ENCODE data around the gene CALM1. TPM values are rescaled to one million over a fixed set of nuclear protein-coding genes. Genes with fewer than 3 reads are reported as not detected.

The CALM1 gene
- total RNA-seq, 2 donors from 2014 or later = 594 to 651 TPM

- H3K27me3 Mint-ChIP-seq = no peaks in the 10 kb centered on the region
- H3K4me1 Mint-ChIP-seq = no peaks in the 10 kb centered on the region
- no peak overlapping the region for H3K4me3 Mint-ChIP-seq
- ATAC-seq (replicated peaks) = no peak
- H3K27ac Mint-ChIP-seq = no peak overlapping the region
- H3K9me3 Mint-ChIP-seq = no peaks in the 10 kb centered on the region
- H3K36me3 Mint-ChIP-seq (ENCODE audit: low read depth) = peaks cover 13% of the 10 kb centered on the region
Observed at GRCh38 chr14:90412058-90412457, 15.2 kb downstream of the CALM1 start.

DNA sequence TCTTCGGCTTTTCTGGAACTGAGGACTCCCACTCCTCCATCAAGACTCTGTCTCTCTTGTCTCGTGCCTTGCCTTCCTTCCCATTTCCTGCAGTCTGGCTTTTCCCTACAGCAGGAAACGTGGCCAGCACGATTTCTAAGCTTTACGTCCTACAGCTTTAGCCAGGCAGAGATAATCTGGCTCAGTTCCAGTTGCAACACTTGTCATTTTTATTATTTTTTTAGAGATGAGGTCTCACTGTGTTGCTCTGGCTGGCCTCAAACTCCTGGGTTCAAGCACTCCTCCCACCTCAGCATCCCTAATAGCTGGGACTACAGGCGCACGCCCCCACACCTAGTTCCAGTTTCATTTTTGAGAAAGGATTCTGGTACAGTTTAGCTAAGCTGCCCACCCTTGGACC is 19.9 kb downstream of the CALM1 start:
- ATAC-seq (replicated peaks) = no peak
- no peak overlapping the region for H3K4me3 Mint-ChIP-seq
- no peaks in the 10 kb centered on the region for H3K9me3 Mint-ChIP-seq
- H3K4me1 Mint-ChIP-seq = no peaks in the 10 kb centered on the region
- no peak overlapping the region for H3K27ac Mint-ChIP-seq
- no peaks in the 10 kb centered on the region for H3K27me3 Mint-ChIP-seq
- H3K36me3 Mint-ChIP-seq (ENCODE audit: low read depth) = no peaks in the 10 kb centered on the region

GRCh38 chr14:90418053-90418452 is 21.2 kb downstream of the CALM1 start:
- no peaks in the 10 kb centered on the region for H3K9me3 Mint-ChIP-seq
- no peak for ATAC-seq (replicated peaks)
- H3K27me3 Mint-ChIP-seq = no peaks in the 10 kb centered on the region
- no peaks in the 10 kb centered on the region for H3K4me1 Mint-ChIP-seq
- no peak overlapping the region for H3K27ac Mint-ChIP-seq
- H3K36me3 Mint-ChIP-seq (ENCODE audit: low read depth) = no peaks in the 10 kb centered on the region
- no peak overlapping the region for H3K4me3 Mint-ChIP-seq

DNA sequence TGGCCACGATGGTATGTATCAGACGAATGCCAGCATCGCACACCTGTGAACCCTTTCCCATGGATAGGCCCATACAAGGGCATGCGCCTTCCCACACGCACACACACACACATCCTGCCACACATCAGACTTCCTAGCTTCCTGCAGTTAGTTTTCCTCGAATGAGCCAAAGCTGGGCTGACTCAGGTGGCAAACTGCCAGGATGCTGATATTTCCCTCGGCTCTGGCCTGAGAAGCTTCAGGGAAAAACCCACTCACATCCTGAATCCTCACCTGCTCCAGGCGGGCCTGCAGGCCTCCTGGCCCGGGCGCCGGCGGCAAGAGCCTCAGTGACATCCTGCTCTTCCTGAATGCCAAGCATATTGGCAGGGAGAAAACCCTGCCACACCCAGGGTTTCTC is 22.4 kb downstream of the CALM1 start:
- no peak overlapping the region for H3K27ac Mint-ChIP-seq
- H3K4me1 Mint-ChIP-seq = no peaks in the 10 kb centered on the region
- no peaks in the 10 kb centered on the region for H3K36me3 Mint-ChIP-seq (ENCODE audit: low read depth)
- H3K9me3 Mint-ChIP-seq = no peaks in the 10 kb centered on the region
- ATAC-seq (replicated peaks) = no peak
- H3K4me3 Mint-ChIP-seq = no peak overlapping the region
- no peaks in the 10 kb centered on the region for H3K27me3 Mint-ChIP-seq

DNA sequence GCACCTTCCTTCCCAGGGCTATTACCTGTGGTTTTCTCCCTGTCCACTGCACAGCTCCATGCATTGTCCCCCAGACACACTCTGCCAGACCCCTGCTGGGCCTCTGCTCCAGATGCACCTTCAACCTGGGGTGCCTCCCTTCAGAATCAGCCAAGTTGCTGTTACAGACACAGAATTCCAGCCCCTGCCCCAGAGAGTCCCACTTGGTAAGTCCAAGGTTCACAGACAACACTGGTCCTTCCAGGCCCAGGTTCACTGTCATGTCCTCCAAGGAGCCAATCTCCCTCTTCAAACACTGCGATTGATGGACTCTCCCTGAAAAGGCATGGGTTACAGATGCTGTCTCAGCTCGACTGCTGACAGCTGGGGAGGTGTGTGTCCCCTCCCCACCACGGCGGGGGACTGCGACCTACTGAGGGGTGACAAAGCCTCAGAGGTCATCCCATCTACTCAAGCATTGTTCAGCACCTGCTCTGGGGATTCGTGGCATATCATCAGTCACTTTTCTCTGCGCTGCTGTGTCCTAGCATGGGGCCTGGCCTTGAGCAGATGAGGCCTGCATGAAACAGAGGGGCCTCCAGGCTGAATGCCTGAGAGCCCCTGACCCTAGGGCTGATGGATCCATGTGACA is 24.3 kb downstream of the CALM1 start:
- no peak overlapping the region for H3K4me3 Mint-ChIP-seq
- no peaks in the 10 kb centered on the region for H3K36me3 Mint-ChIP-seq (ENCODE audit: low read depth)
- H3K27ac Mint-ChIP-seq = no peak overlapping the region
- H3K9me3 Mint-ChIP-seq = no peaks in the 10 kb centered on the region
- H3K27me3 Mint-ChIP-seq = no peaks in the 10 kb centered on the region
- ATAC-seq (replicated peaks) = no peak
- H3K4me1 Mint-ChIP-seq = no peaks in the 10 kb centered on the region

GRCh38 chr14:90421632-90422020 is 24.8 kb downstream of the CALM1 start:
- Mint-ChIP-seq H3K36me3 (ENCODE audit: low read depth) (no peaks in the 10 kb centered on the region), H3K27ac (no peak overlapping the region), H3K27me3 (no peaks in the 10 kb centered on the region), H3K4me1 (peaks cover under 1% of the 10 kb centered on the region), H3K4me3 (no peak overlapping the region), H3K9me3 (no peaks in the 10 kb centered on the region)
- ATAC-seq (replicated peaks) = no peak

DNA sequence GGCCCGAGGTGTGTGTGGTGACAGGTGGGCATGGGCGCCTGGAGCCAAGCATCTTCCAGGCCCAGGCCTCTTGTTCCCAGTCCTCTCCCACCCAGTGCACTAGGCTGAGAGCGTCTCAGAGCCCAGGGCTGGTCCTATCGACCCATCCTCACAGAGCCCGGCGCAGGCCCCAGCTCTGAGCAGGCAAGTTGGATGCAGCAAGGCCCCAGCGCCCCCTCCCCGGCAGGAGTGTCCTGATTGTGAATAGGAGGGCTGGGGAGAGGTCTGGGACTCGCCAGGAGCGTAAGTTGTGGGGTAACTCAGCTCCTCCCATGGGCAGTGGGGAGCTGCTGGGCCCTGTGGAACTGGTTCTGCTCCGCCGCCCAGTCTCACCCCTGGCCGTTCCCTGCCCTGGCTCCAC is 26.3 kb downstream of the CALM1 start:
- H3K9me3 Mint-ChIP-seq = no peaks in the 10 kb centered on the region
- no peak overlapping the region for H3K27ac Mint-ChIP-seq
- ATAC-seq (replicated peaks) = no peak
- no peak overlapping the region for H3K4me3 Mint-ChIP-seq
- no peaks in the 10 kb centered on the region for H3K36me3 Mint-ChIP-seq (ENCODE audit: low read depth)
- H3K27me3 Mint-ChIP-seq = no peaks in the 10 kb centered on the region
- peaks cover 3% of the 10 kb centered on the region for H3K4me1 Mint-ChIP-seq

GRCh38 chr14:90424075-90424474 is 27.2 kb downstream of the CALM1 start:
- no peaks in the 10 kb centered on the region for H3K9me3 Mint-ChIP-seq
- peaks cover 3% of the 10 kb centered on the region for H3K4me1 Mint-ChIP-seq
- H3K27me3 Mint-ChIP-seq = no peaks in the 10 kb centered on the region
- ATAC-seq (replicated peaks) = no peak
- no peak overlapping the region for H3K4me3 Mint-ChIP-seq
- H3K36me3 Mint-ChIP-seq (ENCODE audit: low read depth) = no peaks in the 10 kb centered on the region
- no peak overlapping the region for H3K27ac Mint-ChIP-seq

DNA sequence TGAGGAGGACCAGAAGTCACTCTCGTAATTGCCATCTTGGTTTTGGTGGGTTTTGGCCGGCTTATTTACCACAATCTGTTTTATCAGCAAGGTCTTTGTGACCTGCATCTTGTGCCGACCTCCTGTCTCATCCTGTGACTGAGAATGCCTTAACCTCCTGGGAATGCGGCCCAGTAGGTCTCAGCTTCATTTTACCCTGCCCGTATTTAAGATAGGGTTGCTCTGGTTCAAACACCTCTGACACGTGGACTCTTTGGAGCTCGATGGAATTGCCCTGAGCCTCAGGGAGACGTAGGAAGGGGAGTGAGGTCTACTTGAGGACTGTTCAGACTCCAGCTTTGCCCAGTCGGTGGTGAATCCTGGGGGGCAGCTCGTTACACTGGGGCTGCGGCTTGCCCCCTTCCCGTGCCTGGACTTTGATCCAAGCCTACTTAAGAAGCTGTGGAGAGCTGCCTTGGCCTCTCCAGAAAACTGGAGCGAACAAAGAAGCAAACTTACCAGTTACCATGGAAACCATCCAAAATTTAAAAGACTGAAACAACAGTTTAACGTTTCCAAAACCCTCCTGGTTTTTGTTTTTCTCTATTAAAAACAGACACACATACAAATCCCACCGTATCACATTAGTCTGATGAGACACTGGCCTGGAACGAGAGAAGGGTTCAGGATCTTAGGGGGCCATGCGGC is 28.0 kb downstream of the CALM1 start:
- no peak for ATAC-seq (replicated peaks)
- no peaks in the 10 kb centered on the region for H3K36me3 Mint-ChIP-seq (ENCODE audit: low read depth)
- H3K27ac Mint-ChIP-seq = no peak overlapping the region
- no peaks in the 10 kb centered on the region for H3K27me3 Mint-ChIP-seq
- no peaks in the 10 kb centered on the region for H3K9me3 Mint-ChIP-seq
- H3K4me3 Mint-ChIP-seq = no peak overlapping the region
- H3K4me1 Mint-ChIP-seq = peaks cover 3% of the 10 kb centered on the region

DNA sequence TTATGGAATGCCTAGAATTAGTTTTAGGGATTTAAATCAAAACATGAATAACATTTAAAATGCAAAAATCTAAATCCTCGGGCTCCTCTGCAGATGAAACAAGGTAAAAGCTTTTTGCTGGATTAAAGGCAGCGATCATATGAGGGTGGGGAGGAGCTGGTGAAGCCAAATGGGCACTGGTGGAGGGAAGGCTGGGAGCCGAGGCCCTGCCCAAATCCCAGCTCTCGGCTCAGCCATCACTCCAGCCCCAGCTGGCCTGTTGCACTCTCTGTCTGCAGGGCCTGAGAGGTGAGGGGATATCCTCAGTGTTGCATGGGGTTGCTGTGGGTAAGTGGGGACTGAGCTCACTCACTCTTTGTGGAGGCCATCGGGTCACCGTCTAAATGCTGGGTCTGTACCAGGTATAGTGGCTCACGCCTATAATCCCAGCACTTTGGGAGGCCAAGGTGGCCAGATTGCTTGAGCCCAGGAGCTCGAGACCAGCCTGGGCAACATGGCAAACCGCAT is 28.6 kb downstream of the CALM1 start:
- Mint-ChIP-seq H3K4me3 (no peak overlapping the region), H3K27ac (no peak overlapping the region), H3K36me3 (ENCODE audit: low read depth) (no peaks in the 10 kb centered on the region), H3K4me1 (peaks cover 3% of the 10 kb centered on the region), H3K9me3 (no peaks in the 10 kb centered on the region), H3K27me3 (no peaks in the 10 kb centered on the region)
- no peak for ATAC-seq (replicated peaks)

GRCh38 chr14:90426031-90426540 is 29.3 kb downstream of the CALM1 start:
- H3K27ac Mint-ChIP-seq = no peak overlapping the region
- no peaks in the 10 kb centered on the region for H3K27me3 Mint-ChIP-seq
- peaks cover 3% of the 10 kb centered on the region for H3K4me1 Mint-ChIP-seq
- ATAC-seq (replicated peaks) = no peak
- H3K36me3 Mint-ChIP-seq (ENCODE audit: low read depth) = no peaks in the 10 kb centered on the region
- no peak overlapping the region for H3K4me3 Mint-ChIP-seq
- H3K9me3 Mint-ChIP-seq = no peaks in the 10 kb centered on the region

- no peak overlapping the region for H3K4me3 Mint-ChIP-seq
- H3K27me3 Mint-ChIP-seq = no peaks in the 10 kb centered on the region
Observed at GRCh38 chr14:90426663-90427062, 29.8 kb downstream of the CALM1 start.

GRCh38 chr14:90427848-90428426 is 31.1 kb downstream of the CALM1 start:
- Mint-ChIP-seq H3K27ac (no peak overlapping the region), H3K27me3 (no peaks in the 10 kb centered on the region), H3K9me3 (no peaks in the 10 kb centered on the region), H3K36me3 (ENCODE audit: low read depth) (no peaks in the 10 kb centered on the region), H3K4me1 (peaks cover 3% of the 10 kb centered on the region), H3K4me3 (no peak overlapping the region)
- ATAC-seq (replicated peaks) = no peak

More at GRCh38 chr14:90426663-90427062, 29.8 kb downstream of the CALM1 start:
- H3K4me1 Mint-ChIP-seq = peaks cover 3% of the 10 kb centered on the region
- H3K27ac Mint-ChIP-seq = no peak overlapping the region
- H3K9me3 Mint-ChIP-seq = no peaks in the 10 kb centered on the region
- ATAC-seq (replicated peaks) = no peak
- no peaks in the 10 kb centered on the region for H3K36me3 Mint-ChIP-seq (ENCODE audit: low read depth)

DNA sequence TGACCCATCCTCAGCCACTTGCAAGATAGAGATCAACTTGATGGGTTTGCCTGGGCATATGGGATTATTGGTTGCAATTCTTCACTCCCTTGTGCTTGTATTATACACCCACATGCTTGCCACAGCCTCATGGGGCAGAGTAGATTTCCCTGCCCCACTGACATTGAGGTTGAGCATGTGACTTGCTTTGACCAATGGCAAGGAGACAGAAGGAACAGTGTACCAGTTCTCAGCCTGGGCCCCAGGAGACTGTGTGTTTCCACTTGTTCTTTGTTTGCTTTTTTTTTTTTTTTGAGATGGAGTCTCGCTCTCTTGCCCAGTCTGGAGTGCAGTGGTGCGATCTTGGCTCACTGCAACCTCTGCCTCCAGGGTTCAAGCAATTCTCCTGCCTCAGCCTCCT is 31.8 kb downstream of the CALM1 start:
- Mint-ChIP-seq H3K27me3 (no peaks in the 10 kb centered on the region), H3K27ac (no peak overlapping the region), H3K9me3 (no peaks in the 10 kb centered on the region)

DNA sequence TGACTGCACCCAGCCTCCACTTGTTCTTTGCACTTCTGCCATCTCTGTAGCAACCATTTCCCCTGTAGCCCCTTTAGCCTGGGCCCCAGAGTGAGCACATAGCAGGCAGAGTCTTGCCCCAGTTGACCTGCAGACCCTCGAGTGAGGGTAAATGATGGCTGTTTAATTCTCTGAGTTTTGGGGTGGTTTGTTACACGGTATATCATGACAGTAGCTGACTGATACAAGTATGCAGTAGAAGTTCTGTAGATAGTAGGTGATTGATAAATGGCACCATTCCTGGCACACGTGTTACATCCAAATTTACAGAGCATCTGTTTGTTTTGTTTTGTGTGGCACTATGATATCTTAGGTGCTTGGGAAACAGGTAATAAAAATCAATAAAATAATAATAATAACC is 32.4 kb downstream of the CALM1 start:
- Mint-ChIP-seq H3K4me1 (peaks cover 3% of the 10 kb centered on the region), H3K36me3 (ENCODE audit: low read depth) (no peaks in the 10 kb centered on the region), H3K27ac (no peak overlapping the region), H3K9me3 (no peaks in the 10 kb centered on the region), H3K4me3 (no peak overlapping the region), H3K27me3 (peaks cover 2% of the 10 kb centered on the region)
- no peak for ATAC-seq (replicated peaks)

More for the DNA sequence above, 31.8 kb downstream of the CALM1 start:
- Mint-ChIP-seq H3K4me1 (peaks cover 3% of the 10 kb centered on the region), H3K36me3 (ENCODE audit: low read depth) (no peaks in the 10 kb centered on the region), H3K4me3 (no peak overlapping the region)
- no peak for ATAC-seq (replicated peaks)
